Anterior cingulate cortex (tissue), 58 donors: ENCODE data around the gene NCBP2.

Experiments used
- DNase-seq, 58 donors: peaks; one replicate each; lab custom pipeline; 2025; lab: John Stamatoyannopoulos, UW

Gene NCBP2

GRCh38 chr3:196942226-196942914 is at the start of gene NCBP2:
Gene NCBP2, minus strand, starts transcription at chr3:196942528. Its CDS starts 25 bp downstream, at chr3:196942503.
- peak; percentile 75 to 99 (median 96) for DNase-seq

GRCh38 chr3:196991581-196992460 is 49.5 kb upstream of the NCBP2 start:
- DNase-seq: peak in 20 of 58 donors; percentile 11 to 75 (median 38)

- DNase-seq: no peak
These were observed 48.3 kb upstream of the NCBP2 start for GRCh38 chr3:196990601-196991007.

- no peak for DNase-seq
These were observed 47.5 kb upstream of the NCBP2 start for GRCh38 chr3:196989721-196990262.

GRCh38 chr3:196988241-196989029 is 46.1 kb upstream of the NCBP2 start:
- no peak for DNase-seq

GRCh38 chr3:196987022-196987421 is 44.7 kb upstream of the NCBP2 start:
- no peak for DNase-seq

- no peak for DNase-seq
These were observed 43.9 kb upstream of the NCBP2 start for GRCh38 chr3:196985954-196986885.

- DNase-seq: no peak
These were observed 43.0 kb upstream of the NCBP2 start for GRCh38 chr3:196985298-196985697.

GRCh38 chr3:196983186-196983585 is 40.9 kb upstream of the NCBP2 start:
- no peak for DNase-seq

- no peak for DNase-seq
These were observed 39.3 kb upstream of the NCBP2 start for GRCh38 chr3:196981657-196982056.

- no peak for DNase-seq
These were observed 37.2 kb upstream of the NCBP2 start for GRCh38 chr3:196979545-196979944.

- DNase-seq: no peak
These were observed 34.6 kb upstream of the NCBP2 start for GRCh38 chr3:196976941-196977340.

- no peak for DNase-seq
These were observed 33.0 kb upstream of the NCBP2 start for GRCh38 chr3:196975349-196975748.

GRCh38 chr3:196974661-196975060 is 32.3 kb upstream of the NCBP2 start:
- no peak for DNase-seq

- no peak for DNase-seq
These were observed 28.9 kb upstream of the NCBP2 start for GRCh38 chr3:196971094-196971698.

GRCh38 chr3:196970547-196971093 is 28.3 kb upstream of the NCBP2 start:
- no peak for DNase-seq

GRCh38 chr3:196969660-196970546 is 27.6 kb upstream of the NCBP2 start:
- DNase-seq: peak in 32 of 58 donors; percentile 11 to 55 (median 26)
